Vagina (tissue), 2 donors: ENCODE results near the gene CECR2.

ENCODE experiments used
- POLR2A ChIP-seq, 2 donors: fragments of 450-650 bp; IDR thresholded peaks; one replicate each; pipeline ENCODE4 v1.6.1; 2017; ENCODE audit warnings: antibody characterized with exemption in 2 of 2, mild to moderate bottlenecking in 2 of 2, moderate library complexity in 2 of 2
- TF ChIP-seq, protein P1 (sequence below), 3 experiments: fragments of 450-650 bp in 2 of 3; fragments of 200-600 bp in 1 of 3; sonication (generic) in 1 of 3; IDR thresholded peaks; one replicate each; pipeline ENCODE4 v1.5.1; 2017 to 2019; ENCODE audit warnings: antibody characterized with exemption in 3 of 3, mild to moderate bottlenecking in 2 of 3, moderate library complexity in 2 of 3

DNA sequence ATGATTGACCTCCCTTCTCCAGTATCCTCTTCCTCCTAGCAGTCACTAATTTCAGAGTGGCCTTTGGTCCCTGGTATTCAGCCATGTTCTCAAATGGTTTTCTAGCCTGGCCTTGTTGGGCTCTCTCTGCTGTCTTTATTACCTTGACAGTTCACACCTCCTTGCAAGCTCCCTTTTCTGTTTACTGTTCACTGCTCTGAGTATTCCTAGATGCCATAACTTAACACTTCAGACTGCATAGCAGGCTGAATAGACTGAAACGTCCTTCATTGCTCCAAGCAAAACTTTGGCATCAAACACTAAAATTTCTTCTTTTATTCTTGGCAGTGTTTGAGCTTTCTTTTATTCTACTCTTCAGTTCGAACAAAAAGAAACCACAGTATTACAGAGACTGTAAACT is 144.4 kb downstream of the CECR2 start:
- TF ChIP-seq POLR2A (IDR thresholded peaks at IDR 0.05): no peak
- TF ChIP-seq, protein P1, sequence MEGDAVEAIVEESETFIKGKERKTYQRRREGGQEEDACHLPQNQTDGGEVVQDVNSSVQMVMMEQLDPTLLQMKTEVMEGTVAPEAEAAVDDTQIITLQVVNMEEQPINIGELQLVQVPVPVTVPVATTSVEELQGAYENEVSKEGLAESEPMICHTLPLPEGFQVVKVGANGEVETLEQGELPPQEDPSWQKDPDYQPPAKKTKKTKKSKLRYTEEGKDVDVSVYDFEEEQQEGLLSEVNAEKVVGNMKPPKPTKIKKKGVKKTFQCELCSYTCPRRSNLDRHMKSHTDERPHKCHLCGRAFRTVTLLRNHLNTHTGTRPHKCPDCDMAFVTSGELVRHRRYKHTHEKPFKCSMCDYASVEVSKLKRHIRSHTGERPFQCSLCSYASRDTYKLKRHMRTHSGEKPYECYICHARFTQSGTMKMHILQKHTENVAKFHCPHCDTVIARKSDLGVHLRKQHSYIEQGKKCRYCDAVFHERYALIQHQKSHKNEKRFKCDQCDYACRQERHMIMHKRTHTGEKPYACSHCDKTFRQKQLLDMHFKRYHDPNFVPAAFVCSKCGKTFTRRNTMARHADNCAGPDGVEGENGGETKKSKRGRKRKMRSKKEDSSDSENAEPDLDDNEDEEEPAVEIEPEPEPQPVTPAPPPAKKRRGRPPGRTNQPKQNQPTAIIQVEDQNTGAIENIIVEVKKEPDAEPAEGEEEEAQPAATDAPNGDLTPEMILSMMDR (IDR thresholded peaks at IDR 0.05): no peak
